Muscle of arm (tissue), 12 donors: Measurements from ENCODE around the gene NPPA. TPM values are rescaled to one million over a fixed set of nuclear protein-coding genes. Genes with fewer than 3 reads are reported as not detected.

Experiments used
- polyA plus RNA-seq, 12 donors: library from polyadenylated mRNA; unstranded; fragments of 120-200 nt; gene quantifications; one replicate each; pipeline ENCODE4 v1.2.1, GENCODE V29; 2013; ENCODE audit not compliant: insufficient read length in 12 of 12

The NPPA gene
- polyA plus RNA-seq, 12 donors = 0.73 to 14.7 (median 1.5) TPM; not detected in 1

Other genes starting within 250 kb of the NPPA start
- 10 to 100 TPM in 1 of 12 donors, under 1 TPM in 10, not detected in 1; 0.16 to 21.4 (median 0.52) TPM for gene FBXO2, start 193.4 kb downstream of the NPPA start, polyA plus RNA-seq
- 10 to 100 TPM in 1 of 12 donors, 1 to 10 TPM in 10, not detected in 1; 2.9 to 14.0 (median 4.8) TPM for gene FBXO44, start 192.9 kb downstream of the NPPA start, polyA plus RNA-seq
- gene FBXO6, start 183.6 kb downstream of the NPPA start, polyA plus RNA-seq = 1 to 10 TPM in 10 of 12 donors, not detected in 2; 2.3 to 5.0 (median 3.4) TPM
- 10 to 100 TPM in 11 of 12 donors, not detected in 1; 15.8 to 39.8 (median 25.1) TPM for gene MAD2L2, start 166.6 kb downstream of the NPPA start, polyA plus RNA-seq
- gene DRAXIN, start 156.1 kb downstream of the NPPA start, polyA plus RNA-seq = under 1 TPM in 10 of 12 donors, not detected in 2; 0.26 to 0.52 (median 0.35) TPM
- 10 to 100 TPM in 11 of 12 donors, not detected in 1; 14.0 to 24.3 (median 16.7) TPM for gene AGTRAP, start 111.6 kb downstream of the NPPA start, polyA plus RNA-seq
- 10 to 100 TPM in 1 of 12 donors, 1 to 10 TPM in 9, not detected in 2; 1.8 to 10.6 (median 5.7) TPM for gene C1orf167, start 85.6 kb downstream of the NPPA start, polyA plus RNA-seq
- gene MTHFR, start 41.8 kb downstream of the NPPA start, polyA plus RNA-seq = 100 to 1,000 TPM in 1 of 12 donors, 10 to 100 TPM in 11; 22.3 to 122 (median 38.6) TPM
- 10 to 100 TPM in 10 of 12 donors, 1 to 10 TPM in 1, not detected in 1; 9.9 to 18.1 (median 14.6) TPM for gene CLCN6, start 41.6 kb downstream of the NPPA start, polyA plus RNA-seq
- gene NPPB, start 11.2 kb upstream of the NPPA start, polyA plus RNA-seq = not detected
- gene KIAA2013, start 78.6 kb upstream of the NPPA start, polyA plus RNA-seq = 10 to 100 TPM in 11 of 12 donors, not detected in 1; 22.9 to 37.3 (median 28.4) TPM
- 100 to 1,000 TPM in 10 of 12 donors, 10 to 100 TPM in 1, not detected in 1; 89.9 to 196 (median 146) TPM for gene PLOD1, start 86.9 kb upstream of the NPPA start, polyA plus RNA-seq
- gene MFN2, start 132.7 kb upstream of the NPPA start, polyA plus RNA-seq = 10 to 100 TPM in 11 of 12 donors, not detected in 1; 54.4 to 78.5 (median 64.4) TPM
- gene MIIP, start 171.7 kb upstream of the NPPA start, polyA plus RNA-seq = 10 to 100 TPM in 11 of 12 donors, not detected in 1; 11.2 to 25.4 (median 15.1) TPM
- gene TNFRSF8, start 215.5 kb upstream of the NPPA start, polyA plus RNA-seq = under 1 TPM in 9 of 12 donors, not detected in 3; 0.10 to 0.33 (median 0.22) TPM